H1 (cell line): Measurements from ENCODE around the gene PRDM5. TPM values are rescaled to one million over a fixed set of nuclear protein-coding genes. Genes with fewer than 3 reads are reported as not detected.

Experiments
- BRCA1 ChIP-seq: IDR thresholded peaks from 2 replicates; pipeline ENCODE4 v1.6.1; 2012; ENCODE audit warnings: low read depth, low read length, improper control_type of control experiment
- HDAC2 ChIP-seq, 2 experiments: fragments of 300-600 bp in 1 of 2; sonication (generic) in 1 of 2; IDR thresholded peaks; 2 replicates each; pipeline ENCODE4 v1.6.1; 2011 to 2012; ENCODE audit warnings: low read depth in 2 of 2, low read length in 2 of 2, mild to moderate bottlenecking in 2 of 2, moderate library complexity in 2 of 2, borderline replicate concordance in 1 of 2, inconsistent platforms in 1 of 2
- JUND ChIP-seq: IDR thresholded peaks from 2 replicates; pipeline ENCODE4 v1.6.1; 2011; ENCODE audit warnings: mild to moderate bottlenecking, improper control_type of control experiment, low read length
- KDM1A ChIP-seq: fragments of 200-600, 300-600 bp; sonication (generic); IDR thresholded peaks from 2 replicates; pipeline ENCODE4 v1.7.1; 2016; ENCODE audit warnings: mild to moderate bottlenecking, low read length, borderline replicate concordance
- MAX ChIP-seq: IDR thresholded peaks from 2 replicates; pipeline ENCODE4 v1.6.1; 2012; ENCODE audit warnings: inconsistent platforms
- NRF1 ChIP-seq: IDR thresholded peaks from 2 replicates; pipeline ENCODE4 v1.6.1; 2011; ENCODE audit warnings: mild to moderate bottlenecking, low read depth, low read length, improper control_type of control experiment
- POU5F1 ChIP-seq: IDR thresholded peaks from 2 replicates; pipeline ENCODE4 v1.6.1; 2011; ENCODE audit warnings: low read depth, mild to moderate bottlenecking, low read length, moderate library complexity
- polyA plus RNA-seq, 7 experiments: library from polyadenylated mRNA; depleted of rRNA in 3 of 7; stranded (reverse) in 5 of 7; unstranded in 2 of 7; fragments of >200 nt in 5 of 7; fragments of 200-250 nt in 2 of 7; gene quantifications; 1 replicate in 5 of 7; 2 replicates in 1 of 7; 4 replicates in 1 of 7; pipeline versions ENCODE4 v1.2.1 to v1.2.3, GENCODE V29; 2011 to 2013; ENCODE audit warnings: missing spikeins in 2 of 7, mixed read lengths in 2 of 7
- total RNA-seq: library from RNA; stranded (reverse); fragmentation: NEBNext Ultra II Directional; extraction: Animal tissue kit (Norgen Biotek cat#: 25700); gene quantifications from 2 replicates; pipeline ENCODE4 v1.2.1, GENCODE V29; 2021

Gene PRDM5
- total and polyA plus RNA-seq, 2 of the 8 experiments (the other 6 are each of a cell fraction or from before 2014, with no cell fraction given): 8.2 to 23.4 TPM

GRCh38 chr4:120736312-120736711 is 186.2 kb downstream of the PRDM5 start (continued):
- TF ChIP-seq NRF1 (no peak), KDM1A (no peak), POU5F1 (no peak), BRCA1 (no peak), MAX (no peak), JUND (no peak), HDAC2 (IDR thresholded peaks at IDR 0.05; ENCODE audit: borderline replicate concordance in 1 of 2, low read depth in 2 of 2, low read length in 2 of 2) (no peak)
- TF ChIP-seq, all 59 proteins: peak for 0
